Daoy (cell line): ENCODE data around the gene MYBPC2. TPM values are rescaled to one million over a fixed set of nuclear protein-coding genes. Genes with fewer than 3 reads are reported as not detected.

Source experiments
- DNase-seq: peaks from one replicate; pipeline ENCODE4 v3.0.0-alpha.2; 2015; ENCODE audit warnings: low read depth
- total RNA-seq: library from RNA; depleted of rRNA; stranded (reverse); fragments of >200 nt; shearing (Covaris generic); gene quantifications from 2 replicates; pipeline ENCODE4 v1.2.3, GENCODE V29; 2014

The MYBPC2 gene
- total RNA-seq, 1 experiment from 2014 or later = not detected

DNA sequence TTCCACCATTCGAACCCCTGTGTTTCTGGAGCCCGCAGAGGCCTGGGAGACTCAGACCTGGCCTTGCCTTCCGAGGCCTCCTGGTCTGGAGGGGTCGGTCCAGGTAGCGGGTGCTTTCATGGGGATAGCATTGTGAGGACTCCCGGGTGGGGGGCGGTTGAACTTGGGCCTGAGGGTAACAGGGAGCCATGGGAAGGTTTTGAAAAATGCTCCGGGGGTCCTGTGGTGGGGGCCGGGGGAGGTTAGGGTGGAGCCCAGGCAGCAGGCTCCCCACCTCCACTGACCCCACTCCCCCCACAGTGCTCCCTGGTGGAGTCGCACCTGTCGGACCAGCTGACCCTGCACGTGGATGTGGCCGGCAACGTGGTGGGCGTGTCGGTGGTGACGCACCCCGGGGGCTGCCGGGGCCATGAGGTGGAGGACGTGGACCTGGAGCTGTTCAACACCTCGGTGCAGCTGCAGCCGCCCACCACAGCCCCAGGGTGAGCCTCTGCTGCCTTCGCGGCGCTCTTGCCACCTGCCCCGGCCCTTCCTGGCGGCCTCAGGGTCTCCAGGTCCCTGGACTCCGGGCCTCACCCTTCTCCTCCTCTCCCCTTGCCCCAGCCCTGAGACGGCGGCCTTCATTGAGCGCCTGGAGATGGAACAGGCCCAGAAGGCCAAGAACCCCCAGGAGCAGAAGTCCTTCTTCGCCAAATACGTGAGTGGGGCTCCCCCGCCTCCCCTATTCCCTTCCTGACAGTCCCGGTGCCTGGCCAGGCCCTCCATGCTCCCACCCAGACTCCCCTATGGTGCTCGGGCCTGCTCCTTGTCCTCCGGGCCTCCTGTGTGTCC is 47.8 kb downstream of the MYBPC2 start:
- no peak for DNase-seq

DNA sequence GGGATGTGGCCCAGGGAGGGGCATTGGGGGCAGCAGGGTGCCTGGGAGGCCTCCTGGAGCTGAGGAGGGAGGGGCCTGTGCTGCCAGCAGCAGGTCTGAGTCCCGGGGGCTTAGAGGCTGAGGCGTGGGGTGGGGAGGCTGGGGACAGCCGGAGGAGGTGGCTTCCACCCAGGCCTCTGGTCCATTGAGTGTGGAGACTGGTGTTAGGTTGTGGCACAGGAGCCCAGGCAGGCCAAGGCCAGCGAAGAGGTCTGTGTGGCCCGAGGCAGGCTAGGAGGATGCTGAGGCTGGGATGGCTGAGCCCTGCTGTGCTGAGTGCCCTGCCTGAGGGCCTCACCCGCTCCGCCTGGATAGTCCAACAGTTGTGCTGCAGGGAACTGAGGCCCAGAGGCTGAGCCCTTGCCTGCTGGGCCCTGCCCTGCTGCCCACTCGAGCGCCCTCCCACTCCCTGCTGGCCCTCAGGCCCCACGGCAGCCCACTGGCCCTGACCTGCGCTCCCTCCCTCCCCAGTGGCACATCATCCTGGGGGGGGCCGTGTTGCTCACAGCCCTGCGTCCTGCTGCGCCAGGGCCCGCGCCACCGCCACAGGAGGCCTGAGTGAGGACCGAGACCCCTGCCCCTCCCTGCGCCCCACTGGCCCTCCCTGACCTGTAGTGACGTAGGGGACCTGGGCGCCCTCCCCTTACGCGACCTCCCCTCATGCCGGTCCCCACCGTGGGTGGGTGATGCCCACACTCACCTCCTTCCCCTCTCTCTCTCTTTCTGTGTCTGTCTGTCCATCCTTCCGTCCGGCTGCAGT is 48.9 kb downstream of the MYBPC2 start:
- DNase-seq = no peak

DNA sequence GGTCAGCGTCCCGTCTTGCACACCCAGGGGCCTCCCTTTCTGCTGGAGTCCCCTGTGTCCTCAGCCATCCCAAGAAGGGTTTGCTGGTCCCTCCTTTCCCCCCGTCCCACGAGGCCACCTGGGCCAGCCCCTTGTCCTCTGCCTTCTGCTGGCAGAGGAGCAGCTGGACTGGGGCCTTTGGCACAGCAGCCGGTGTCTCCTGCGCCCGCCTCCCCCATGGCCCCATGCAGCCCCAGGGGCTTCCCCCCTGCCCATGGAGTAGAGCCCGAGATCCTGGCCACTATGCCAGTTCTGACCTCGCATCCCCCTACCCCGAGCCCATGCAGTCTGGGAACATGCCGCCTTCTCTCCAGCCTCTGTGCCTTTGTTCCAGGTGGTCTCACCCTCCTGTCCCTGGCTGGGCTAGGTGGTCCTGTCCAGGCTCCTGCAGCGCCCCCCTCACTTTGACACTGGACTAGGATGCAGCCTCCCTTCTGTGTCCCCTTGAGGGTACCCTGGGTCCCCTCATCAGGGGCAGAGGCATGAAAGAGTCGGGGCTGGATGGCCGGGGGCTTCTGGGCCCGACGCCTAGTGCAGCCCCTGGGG is 49.7 kb downstream of the MYBPC2 start:
- no peak for DNase-seq

DNA sequence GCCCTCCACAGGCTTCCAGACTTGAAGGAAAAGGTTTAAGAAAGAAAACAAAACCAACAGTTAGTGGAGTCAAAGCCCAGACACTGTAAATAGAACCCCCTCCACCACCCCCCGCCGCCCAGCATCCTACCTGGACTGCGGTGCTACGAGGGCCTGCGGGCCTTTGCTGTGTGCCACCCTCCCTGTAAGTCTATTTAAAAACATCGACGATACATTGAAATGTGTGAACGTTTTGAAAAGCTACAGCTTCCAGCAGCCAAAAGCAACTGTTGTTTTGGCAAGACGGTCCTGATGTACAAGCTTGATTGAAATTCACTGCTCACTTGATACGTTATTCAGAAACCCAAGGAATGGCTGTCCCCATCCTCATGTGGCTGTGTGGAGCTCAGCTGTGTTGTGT is 50.2 kb downstream of the MYBPC2 start:
- DNase-seq = no peak

DNA sequence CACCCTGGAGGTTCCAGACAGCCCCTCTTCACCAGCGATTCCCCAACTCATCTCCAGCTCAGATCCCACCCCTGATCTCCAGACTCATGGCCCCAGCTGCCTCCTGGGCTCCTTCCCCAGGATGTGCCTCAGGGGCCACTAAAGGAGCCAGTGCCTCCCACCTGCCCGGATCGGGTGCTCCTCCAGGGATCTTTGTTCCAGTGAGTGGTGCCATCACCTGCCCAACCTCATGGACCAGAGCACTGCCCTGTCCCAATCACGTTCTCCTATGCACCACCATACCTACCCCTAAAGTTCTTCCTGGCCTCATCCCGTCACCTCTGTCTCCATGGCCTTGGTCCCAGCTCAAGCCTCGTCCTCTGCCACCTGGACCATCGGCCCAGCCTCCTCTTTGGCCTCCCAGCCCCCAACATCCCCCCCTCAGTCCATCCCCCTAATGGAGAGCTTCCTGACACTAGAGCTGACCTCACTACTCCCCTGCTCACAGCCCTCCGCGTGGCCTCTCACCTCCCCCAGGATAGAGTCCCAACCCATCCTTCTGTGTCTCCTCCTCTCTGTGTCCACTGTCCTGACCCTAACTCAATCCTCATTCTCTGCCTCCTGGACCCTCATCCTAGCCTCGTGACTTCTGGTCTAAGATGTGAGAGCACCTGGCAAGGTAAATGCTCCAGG is 52.7 kb downstream of the MYBPC2 start:
- DNase-seq = no peak

DNA sequence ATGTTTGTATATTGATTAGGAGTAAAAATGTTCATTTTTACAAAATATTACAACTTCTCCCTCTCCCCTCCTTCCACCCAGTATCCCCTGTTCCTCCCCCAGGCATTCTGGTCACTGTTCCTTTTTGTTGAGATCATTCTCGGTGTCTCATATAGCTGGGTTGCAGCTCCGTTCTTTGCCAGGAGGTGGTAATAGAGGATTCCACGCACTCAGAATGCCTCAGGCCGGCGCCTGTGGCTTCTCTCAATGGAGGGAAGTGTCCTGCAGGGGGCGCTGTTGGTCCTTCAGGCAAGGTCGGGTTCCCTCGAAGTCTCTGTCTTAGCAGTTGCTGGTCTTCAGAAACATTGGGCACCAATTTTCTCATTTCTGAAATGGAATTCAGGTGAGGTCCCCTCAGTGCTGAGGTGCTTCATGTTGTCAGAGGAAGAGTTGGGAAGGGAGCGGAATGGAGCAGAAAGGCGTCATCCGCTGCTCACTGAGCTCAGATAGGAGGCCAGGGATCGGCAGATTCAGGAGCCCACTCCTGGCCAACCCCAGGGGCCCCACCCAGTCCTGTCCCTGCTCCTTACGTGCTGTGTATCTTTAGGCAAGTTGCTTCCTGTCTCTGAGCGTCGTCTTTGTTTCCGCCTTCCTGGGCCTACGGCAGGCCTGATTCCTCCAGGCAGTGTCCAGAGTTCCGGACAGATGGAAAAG is 54.3 kb downstream of the MYBPC2 start:
- peak; percentile 48 for DNase-seq

DNA sequence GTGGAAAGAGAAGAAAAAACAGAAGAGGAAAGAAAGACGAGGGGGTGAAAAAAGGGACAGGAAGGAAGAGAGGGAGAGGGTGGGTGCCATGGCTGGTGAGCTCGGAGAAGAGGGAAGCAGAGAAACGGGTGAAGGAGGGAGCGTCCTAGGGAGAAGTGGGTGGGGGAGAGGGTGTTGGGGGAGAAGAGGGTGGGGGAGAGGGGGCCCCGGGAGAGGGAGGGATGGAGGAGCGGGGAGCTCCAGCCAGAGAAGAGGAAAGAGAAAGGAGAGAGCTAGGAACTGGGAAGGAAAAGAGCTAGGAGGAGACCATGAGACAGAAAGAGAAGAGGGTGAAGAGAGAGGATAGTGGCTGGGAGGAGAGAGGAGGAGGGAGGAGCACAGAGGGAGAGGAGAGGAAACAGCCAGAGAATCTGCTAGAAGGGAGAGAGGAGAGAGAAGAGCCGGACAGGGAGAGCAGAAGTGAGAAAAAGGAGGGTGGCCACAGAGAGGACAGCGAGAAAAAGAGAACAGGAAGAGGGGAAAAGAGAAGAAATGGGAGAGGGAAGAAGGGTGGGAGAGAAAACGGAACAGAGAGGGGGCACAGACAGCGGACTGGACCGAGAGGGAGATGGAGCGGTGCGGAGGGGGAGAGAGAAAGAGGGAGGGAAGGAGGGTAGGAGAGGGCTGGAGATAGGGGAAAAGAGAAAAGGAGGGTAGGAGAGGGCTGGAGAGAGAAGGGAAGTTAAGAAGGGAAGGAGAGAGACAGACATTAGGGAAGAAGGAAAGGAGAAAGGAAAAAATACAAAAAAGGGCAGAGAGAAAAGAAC is 55.9 kb downstream of the MYBPC2 start:
- no peak for DNase-seq

DNA sequence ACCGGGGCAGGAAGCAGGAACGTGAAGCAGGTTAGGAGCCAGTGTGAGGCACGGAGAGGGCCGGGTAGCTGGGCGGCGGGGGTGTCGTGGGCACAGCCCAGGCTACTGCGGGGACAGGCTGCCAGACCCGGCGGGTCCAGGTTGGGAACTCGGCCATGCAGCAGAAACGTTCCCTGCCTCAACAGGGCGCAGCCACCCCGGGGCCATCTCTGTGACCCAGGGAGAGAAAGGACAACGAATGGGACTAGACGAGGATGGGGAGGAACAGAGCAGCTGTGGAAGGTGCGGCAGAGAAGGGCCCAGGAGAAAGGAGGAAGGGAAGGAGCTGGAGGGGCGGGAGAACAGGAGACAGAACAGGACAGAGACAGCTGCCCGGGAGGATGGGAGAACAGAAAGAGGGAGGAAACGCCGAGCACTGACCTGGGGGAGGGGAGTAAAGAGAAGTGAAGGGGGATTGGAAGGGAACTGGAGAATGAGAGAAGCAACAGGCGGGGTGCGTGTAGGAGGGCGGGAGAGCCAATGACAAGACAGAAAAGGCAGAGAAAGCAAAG is 56.8 kb downstream of the MYBPC2 start:
- no peak for DNase-seq

DNA sequence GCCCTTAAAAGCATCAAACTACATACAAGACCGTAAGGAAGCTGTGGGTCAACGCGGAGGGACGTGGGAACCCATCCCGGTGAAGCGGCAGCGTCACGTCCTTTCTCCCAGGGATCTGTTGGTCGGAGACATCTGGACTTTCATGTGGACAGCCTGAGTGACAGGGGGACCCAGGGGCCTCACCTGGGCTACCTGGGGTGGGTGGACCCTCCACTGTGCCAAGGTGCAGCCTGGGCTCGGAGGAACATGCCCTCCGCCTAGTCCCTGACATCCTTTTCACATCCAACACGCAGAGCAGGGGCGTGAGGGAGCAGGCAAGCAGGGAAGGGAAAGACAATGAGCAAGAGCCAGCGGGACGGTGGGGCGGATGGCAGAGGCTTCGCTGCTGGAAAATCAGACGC is 57.7 kb downstream of the MYBPC2 start:
- no peak for DNase-seq

DNA sequence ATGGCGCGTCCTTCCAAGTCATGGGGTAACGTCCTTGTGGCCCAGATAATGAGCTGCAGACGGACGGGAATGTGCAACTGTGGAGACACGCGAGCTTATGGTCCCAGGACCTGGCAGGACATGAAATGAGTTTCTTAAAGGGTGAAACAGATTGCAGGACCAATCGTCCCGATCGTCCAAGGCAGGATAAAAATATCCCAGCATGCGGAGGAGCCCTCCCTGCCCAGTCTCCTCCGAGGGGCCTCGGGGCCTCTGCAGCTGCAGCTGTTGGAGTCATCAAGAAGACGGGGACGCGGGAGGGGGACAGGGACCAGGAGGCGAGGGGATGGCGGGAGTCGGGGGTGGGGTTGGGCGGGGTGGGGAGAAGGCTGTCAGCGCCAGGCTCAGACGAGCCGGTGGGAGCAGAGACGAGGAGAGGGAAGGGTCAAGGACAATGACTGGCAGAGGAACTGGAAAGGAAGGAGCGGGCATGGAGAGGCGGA is 58.3 kb downstream of the MYBPC2 start:
- no peak for DNase-seq

DNA sequence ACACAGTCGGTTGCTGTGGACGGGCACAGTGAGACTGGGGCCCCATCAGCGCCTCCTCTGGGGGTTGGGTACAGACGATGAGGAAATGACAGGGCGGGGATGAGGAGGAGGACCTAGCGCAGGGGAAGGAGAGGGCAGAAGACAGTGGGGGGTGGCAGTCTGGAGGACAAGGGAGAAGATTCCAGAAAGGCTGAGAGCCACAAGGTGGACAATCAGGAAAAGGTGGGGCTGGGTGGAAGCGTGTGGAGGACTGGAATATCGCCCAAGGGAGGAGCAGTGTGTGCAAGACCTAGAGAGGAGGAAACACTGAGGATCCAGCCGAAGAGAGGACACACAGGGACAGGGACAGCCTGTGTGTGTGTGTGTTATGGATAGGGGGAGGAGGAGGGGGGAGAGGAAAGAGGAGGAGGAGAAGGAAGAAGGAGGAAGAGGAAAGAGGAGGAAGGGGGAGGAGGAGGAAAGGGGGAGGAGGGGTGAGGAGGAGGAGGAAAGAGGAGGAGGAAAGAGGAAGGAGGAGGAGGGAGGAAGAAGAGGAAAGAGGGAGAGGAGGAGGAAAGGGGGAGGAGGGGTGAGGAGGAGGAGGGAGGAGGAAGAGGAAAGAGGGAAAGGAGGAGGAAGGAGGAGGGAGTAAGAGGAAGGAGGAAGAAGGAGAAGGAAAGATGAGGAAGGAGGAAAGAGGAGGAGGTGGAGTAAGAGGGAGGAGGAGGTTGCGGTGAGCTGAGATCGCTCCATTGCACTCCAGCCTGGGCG is 59.8 kb downstream of the MYBPC2 start:
- no peak for DNase-seq

DNA sequence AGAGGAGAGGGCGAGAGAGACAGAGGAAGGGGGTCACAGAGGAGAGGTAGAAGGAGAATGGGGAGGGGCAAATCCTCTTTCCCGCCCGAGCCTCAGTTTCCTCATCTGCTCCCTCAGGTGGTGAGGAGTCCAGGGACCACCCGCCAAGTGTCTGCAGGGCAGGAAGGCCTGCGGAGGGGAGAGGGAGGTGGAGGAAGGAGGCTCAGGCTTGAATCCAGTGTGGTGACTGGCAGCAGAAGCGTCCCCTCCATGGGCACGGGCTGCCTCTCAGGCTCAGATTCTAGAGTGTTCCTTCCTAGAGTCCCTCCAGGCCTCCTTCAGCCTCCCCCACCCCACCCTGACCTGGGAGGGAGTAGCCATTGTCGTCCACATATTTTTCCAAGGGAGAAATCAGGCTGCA is 60.5 kb downstream of the MYBPC2 start:
- no peak for DNase-seq

DNA sequence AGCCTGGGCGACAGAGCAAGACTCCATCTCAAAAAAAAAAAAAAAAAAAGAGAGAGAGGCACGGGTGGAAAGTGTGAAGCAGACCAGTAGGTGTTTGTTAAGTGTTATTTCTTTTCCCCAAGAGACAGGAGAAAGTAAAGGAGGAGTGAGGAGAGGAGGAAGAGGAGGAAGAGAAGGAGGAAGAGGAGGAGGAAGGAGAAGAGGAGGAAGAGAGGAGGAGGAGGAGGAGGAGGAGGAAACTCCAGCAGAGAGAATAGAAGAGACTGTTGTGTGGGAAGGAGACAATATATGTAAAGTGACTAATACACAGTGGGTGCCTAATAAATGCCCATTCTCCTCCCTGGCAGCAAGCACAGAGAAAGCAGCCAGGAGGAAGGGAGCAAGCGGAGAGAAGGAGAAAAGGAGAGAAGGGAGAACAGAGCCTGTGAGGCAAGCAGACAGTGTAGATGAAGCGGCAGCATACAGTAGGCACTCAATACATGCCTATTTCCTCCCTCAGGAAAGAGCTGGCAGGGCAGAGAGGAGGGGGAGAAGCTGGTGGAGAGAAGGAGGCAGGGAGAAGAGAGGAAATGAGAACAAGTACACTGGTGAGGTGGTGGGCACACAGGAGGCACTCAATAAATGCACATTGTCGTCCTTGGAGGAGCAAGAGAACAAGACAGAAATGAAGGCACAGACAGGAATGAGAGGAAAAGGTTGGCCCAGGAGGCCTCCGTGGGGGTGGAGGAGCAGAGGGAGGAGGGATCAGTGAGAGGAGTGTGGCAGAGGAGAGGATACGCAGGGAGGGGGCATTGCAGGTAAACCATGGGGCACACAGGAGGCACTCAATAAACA is 61.7 kb downstream of the MYBPC2 start:
- no peak for DNase-seq

DNA sequence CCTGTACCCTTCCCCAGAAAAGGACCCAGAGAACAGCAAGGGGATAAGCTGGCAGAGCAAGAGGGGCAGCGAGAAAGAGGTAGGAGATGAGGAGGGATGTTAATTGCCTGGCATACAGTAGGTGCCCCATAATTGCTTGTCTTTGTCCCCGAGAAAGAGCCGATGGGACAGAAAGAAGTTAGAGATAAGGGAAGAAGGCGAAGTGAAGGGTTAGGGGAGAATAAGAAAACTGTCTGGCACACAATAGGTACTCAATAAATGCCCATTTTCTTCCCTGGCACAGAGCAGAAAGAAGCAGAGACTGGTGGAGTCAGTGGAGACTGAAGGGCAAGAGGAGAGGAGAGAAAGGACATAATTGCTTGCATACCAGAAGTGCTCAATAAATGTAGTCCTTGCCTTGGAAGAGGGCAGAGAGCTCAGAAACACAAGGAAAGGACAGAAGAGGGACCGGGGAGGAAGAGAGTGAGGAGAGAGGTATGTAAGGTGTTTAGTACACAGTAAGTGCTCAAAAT is 62.4 kb downstream of the MYBPC2 start:
- DNase-seq = no peak

DNA sequence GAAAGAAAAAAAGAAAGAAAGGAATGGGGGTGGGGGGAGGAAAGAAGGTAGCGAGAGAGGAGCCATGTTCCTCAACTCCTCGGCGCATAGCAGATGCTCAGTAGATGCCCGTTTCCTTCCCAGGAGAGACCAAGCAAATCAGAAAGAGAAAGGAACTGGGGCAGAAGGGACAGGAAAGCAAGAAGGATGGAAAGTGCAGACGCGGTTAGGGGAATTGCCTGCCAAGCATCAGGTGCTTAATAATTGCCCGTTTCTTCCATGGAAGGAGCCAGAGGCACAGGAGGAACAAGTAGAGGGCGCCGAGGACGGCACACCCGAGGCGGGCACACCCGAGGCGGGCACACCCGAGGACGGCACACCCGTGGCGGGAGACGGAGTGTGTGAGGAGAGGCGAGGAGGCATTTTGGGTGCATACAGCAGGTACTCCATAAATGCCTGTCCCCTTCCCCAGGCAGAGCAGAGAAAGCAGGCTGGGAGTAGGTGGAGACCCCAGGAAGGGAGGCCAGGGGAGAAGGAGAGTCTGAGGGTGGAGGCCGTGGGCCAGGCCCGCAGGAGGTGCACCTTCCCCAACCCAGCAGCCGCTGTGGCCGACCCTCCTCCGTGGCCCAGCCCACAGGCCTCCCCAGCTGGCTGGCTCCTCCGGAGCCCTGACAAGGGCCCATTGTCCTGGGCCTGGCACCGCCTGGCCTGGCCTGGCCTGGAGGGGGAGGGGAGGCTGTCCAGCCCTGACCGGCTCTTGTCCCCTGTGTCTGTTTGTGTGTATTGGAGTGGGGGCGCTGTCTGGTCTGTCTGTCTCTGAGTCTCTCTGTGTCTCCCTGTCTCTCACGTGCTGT is 63.7 kb downstream of the MYBPC2 start:
- DNase-seq = no peak

DNA sequence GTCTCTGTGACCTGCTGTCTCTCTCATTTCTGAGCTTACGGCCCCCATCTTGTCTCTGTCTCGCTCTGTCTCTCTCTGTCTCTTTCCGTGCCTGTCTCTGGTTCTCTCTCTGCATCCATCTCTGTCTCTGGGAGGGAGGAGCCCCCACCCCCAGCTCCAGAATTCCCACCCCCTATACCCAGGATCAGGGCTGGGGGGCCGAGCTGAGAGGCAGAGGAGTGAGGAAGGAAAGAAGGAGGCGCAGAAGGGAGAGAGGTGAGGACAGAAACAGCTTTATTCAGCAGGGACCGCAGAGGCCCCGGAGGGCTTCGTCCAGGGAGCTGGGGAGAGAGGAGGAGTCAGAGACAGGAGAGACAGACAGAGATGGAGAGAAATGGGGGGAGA is 64.3 kb downstream of the MYBPC2 start:
- DNase-seq = no peak

DNA sequence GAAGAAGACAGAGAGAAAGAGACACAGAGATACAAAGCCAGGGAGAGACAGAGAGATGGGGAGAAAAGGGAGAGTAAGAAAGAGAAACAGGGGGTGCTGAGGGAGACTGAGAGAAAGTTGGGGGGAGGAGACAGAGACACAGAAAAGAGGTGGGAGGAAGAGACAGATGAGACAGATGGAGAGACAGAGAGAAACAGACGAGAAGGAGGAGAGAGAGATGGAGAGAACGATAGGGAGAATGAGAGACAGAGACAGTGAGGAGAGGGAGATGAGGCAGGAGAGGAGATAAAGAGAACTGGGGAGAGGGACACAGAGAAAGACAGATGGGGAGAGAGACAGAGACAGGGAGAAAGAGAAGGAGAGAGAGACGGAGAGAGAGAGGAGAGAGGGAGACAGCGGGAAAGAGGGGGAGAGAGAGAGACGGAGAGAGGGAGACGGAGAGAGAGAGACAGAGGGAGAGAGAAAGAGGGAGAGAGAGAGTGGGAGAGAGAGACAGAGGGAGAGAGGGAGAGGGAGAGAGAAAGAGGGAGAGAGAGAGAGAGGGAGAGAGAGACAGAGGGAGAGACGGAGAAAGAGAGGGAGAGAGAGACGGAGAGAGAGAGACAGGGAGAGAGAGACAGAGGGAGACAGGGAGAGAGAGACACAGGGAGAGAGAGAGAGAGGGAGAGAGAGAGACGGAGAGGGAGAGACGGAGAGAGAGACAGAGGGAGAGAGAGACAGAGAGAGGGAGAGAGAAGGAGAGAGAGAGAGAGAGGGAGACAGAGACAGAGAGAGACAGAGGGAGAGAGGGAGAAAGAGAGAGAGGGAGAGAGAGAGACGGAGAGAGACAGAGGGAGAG is 65.7 kb downstream of the MYBPC2 start:
- no peak for DNase-seq
